NCI-H2227 (cell line): Measurements from ENCODE around the gene PTX4.

Source experiments
- DNase-seq: peaks from one replicate; lab custom pipeline; 2025; ENCODE audit not compliant: unreplicated experiment; lab: John Stamatoyannopoulos, UW

Gene PTX4, protein sequence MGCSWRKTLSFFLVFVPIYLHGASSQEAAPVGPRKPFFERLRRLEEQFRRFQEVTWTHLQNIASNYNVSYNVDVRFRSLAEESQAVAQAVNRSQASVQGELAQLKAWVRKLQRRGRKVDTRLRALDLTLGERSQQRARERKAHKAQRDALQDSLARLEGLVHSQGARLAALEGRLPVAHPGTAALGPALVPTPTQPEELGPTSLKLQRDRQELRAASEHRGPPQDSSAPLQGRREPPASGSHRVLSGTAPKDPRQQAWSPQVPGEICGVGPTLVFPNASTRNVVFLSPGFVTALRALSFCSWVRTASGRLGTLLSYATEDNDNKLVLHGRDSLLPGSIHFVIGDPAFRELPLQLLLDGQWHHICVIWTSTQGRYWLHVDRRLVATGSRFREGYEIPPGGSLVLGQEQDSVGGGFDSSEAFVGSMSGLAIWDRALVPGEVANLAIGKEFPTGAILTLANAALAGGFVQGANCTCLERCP

DNA sequence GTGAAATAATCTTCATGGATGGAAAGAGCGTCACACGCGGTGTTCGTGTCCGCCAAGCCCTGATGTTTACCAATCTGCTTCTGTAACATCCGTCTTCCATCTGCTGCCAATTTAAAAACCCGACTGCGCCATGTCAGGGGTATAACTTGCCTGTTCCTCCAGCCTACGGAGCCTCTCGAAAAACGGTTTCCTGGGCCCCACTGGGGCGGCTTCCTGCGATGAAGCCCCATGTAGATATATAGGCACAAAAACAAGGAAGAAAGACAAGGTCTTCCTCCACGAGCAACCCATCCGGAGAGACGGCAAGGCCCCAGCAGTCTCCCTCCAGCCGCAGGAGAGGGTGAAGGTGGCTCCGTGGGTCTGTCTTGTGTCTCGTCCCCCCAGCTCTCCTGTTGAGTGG is at the start of gene PTX4:
PTX4 (minus strand) TSS at position 326 of the 400 bp plus-strand sequence; CDS start at position 291, 35 bp downstream.
- DNase-seq: no peak

DNA sequence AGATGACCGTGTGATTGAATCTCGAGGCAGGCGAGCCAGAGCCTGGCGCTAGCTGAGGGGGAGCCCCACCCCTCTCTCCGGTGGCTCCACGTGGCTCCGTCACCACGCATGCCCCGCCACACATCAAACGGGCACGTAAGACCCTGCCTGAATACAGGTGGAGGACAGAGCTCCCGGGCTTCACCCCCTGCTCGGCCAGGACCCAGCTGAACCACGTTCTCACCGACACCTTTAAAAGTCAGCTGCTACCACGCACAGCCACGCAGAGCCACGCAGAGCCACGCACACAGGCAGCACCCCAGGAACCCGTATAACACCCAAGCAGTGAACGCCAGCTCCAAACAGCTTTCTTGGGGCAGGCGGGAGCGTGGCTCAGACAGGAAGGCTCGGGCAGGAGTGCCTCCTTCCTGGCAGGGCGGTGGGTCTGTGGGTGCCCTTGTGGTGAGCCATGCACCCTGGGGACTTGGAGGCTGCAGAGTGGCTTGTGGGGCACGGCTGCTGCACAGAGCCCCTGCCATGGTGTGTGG is 49.1 kb upstream of the PTX4 start:
- no peak for DNase-seq

DNA sequence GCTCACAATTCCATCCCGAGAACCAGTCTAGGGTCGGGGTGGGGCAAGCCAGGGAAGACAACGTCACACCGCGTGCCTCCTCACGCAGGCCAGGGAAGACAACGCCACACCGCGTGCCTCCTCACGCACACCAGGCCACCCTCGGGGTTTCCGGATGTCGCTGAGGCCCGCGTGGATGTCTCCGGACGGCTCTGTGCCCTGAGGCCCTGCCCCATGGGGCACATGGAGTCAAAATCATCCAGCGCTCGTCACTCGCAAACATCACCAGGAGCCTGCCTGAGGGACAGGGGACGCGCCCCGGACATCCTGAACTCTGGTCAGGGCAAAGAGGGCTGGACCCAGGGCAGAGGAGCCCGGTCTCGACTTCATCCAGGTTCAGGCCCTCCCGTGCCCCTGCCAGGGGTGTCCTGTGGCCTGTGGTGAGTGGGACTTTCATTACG is 48.4 kb upstream of the PTX4 start:
- no peak for DNase-seq

DNA sequence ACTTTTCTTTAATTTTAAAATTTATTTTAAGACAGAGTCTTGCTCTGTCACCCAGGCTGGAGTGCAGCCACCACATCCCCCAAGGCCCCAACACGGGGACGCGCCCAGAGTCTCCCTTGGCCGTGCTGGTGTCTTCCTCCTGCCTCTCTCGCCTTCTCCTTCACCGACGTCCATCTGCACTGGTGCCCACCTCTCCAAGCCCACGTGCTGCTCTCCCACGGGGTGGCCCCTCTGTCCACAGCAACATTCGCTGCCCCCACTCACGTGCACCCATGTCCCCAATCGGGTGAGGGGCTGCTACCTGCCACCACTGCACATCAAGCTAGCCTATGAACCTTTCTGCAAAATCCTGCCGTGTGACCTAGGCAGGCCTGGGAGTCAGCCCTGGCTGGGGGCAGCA is 47.9 kb upstream of the PTX4 start:
- DNase-seq: no peak

DNA sequence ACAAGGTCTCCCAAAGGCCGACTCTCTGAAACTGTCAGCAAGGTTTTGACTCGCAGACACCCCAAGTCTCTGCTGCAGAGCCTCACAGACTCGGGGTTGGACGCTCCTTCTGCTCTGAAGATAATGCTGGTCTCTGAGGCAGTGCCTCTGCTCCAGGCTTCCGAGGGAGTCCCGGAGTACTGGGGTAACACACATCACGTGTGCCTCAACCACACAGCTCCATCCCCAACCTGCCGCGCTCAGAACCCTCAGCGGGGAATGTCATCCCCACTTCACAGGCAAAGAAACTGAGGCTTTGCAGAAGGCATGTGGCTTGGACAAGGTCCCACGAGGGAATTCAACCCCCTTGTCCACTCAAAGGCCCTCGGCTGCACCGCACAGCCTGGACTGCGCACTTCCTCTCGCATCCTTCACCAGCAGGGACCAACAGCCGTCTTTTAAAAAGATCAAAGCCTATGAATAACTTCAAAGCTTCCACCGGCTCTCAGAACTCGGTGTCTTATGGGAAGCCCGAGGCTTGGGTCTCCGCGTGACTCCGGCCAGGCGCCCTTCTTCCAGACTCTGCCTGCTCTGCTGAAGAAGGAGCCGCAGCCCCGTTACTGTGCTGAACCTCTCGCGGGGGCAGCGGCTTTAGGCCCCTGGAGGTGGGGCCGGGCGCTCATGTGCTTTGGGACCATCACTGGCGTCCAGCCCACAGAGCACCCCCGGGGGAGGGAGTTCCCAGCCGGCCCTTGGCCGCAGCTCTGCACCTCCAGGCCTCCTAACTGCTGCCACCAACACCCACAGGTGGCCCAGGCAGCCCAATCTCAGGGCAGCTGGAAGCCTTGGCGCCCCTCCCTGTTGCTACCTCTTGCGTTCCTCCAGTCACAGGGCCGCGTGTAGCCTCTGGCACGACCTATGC is 46.9 kb upstream of the PTX4 start:
- no peak for DNase-seq

DNA sequence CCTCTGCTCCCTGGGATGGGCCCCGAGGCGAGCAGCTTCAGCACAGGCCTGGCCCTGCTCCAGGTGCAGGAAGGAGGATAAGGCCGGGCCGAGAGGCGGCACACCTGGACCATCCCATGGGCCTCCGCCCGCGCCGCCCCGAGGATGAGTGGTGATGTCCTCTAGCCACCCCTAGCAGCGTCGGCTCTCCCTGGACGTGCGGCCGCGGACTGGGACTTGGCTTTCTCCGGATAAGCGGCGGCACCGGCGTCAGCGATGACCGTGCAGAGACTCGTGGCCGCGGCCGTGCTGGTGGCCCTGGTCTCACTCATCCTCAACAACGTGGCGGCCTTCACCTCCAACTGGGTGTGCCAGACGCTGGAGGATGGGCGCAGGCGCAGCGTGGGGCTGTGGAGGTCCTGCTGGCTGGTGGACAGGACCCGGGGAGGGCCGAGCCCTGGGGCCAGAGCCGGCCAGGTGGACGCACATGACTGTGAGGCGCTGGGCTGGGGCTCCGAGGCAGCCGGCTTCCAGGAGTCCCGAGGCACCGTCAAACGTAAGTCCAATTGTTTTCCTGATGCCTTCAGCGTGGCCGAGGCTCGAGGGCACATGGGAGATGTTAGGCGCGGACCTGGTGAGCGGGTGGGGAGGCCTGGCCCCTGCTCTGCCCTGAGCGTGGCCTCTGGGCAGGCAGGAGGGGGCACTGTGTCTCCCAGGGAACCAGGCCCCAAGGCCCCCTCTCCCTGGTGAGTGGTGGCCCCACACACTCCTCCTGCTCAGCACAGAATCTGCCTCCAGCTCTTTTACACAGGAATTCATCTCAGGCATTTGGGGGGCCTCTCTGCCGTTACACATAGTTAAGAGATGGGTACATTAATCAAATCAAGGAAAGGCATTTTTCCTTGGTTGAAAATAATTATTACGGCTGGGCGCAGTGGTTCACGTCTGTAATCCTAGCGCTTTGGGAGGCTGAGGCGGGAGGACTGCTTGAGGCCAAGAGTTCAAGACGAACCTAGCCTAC is 45.6 kb upstream of the PTX4 start:
- no peak for DNase-seq

DNA sequence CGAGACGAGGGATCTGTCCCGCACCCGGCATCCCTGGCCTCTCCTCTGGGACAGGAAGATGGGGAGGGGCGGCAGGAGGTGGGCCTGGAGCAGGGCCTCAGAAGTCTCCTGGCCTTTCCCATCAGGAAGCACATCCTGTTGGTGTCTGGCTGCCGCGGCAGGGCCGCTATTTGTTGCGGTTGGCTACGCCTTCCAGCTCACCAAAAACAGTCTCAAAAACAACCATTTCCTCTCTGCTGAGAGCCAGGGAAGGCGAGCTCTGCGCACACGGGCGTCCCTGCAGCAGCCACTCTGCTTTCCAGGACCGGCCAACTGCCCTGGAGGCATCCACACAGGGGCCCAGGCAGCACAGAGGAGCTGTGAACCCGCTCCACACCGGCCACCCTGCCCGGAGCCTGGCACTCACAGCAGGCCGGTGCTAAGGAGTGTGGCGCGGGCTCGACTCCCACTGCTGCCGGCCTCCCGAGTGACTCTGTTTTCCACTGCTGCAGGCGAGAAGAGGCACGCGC is 44.8 kb upstream of the PTX4 start, which contains the start of gene TMEM204:
TMEM204 (plus strand) TSS at position 224 of the 509 bp plus-strand sequence. CDS start 610 bp downstream, outside the sequence.
- no peak for DNase-seq

DNA sequence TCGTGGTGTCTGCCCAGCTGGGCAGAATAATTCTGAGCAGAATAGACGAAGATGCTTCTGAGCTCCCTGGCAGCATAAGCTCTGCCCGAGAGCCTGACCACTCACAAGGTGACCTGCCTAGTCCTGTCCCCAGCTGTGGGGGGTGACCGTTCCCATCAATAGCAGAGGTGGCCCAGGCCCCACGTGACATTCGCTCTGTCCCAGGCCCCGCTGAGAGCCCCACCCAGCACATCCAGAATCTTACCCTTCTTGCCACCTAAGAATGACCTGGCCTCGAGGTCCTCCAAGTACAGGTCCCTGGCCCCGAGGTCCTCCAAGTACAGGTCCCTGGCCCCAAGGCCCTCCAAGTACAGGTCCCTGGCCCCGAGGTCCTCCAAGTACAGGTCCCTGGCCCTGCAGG is 44.0 kb upstream of the PTX4 start:
- DNase-seq: no peak

DNA sequence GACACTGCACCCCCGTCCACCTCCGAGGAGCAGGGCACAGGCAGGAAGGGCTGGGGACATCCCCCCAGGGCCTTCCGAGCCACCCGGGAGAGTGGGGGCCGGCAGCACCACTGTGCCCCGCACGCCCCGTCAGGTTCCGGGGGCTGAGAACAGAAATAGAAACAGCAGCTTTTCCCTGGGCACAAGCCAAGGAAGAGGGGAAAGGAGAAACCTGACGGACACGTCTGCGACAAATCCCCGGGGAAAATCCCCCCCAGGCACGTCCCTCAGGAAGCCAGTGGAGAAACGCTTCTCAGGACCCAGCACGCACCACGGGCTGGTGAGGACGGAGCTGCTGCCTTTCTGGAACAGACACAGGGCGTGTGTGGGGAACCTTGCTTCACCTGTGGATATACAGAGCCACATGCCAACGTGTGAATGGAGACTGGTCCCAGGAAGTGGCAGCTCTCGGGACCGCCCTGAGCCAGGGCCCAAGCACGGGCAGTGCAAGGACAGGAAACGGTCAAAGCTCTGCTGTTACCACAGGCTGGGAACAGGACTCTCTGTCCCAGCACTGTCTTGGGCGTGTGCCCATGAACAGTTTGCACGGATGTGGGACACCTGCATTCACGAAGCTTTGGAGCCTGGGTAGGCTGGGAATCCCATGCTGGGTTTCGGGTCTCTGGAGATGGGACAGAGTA is 43.5 kb upstream of the PTX4 start:
- no peak for DNase-seq

DNA sequence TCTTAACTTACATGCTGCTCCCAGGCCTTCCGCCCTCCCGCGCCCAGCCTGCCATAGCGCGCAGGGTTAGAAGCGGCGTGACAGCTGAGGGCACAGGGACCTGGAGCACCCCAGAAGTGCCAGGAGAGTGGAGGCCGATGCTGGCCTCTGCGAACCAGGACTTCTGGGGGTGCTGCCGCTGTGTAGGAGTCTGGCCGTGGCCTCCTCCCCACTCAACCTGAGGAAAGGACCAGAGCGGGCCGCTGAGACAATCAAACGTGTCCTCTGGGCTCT is 42.8 kb upstream of the PTX4 start:
- DNase-seq: no peak

DNA sequence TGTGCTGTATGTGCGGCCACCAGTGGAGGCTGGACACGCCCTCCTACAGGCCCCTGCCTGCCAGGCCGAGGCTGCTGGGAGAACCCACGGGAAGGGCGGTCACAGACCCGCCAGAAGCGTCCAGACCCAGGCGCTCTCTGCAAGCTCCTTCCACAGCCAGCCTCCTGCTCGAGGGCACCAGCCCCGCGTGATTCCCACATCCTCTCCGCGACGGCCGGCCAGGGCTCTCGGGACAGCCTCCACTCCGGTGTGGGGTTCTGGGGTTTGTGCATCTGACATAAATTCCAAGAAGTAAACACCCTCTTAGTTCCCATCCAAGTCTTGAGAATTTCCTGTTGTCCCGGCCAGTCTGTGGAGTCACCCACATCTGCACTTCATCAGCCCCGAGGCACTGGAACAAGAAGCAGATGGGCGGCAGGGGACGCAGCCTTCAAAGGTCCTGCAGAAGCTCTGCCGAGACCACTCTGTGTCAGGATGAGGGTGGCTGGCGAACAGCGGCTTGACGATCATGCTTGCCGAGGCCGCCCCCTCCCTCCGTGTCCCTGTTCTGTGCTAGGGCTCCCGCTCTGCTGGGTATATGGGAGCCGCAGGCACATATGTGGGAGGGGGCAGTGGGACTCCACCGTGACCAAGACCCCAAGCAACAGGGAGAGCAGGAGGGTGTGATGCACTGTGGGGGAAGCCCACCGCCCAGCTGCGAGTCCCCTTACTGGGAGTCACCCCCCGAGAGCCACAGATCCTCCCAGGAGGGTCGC is 42.3 kb upstream of the PTX4 start:
- no peak for DNase-seq

DNA sequence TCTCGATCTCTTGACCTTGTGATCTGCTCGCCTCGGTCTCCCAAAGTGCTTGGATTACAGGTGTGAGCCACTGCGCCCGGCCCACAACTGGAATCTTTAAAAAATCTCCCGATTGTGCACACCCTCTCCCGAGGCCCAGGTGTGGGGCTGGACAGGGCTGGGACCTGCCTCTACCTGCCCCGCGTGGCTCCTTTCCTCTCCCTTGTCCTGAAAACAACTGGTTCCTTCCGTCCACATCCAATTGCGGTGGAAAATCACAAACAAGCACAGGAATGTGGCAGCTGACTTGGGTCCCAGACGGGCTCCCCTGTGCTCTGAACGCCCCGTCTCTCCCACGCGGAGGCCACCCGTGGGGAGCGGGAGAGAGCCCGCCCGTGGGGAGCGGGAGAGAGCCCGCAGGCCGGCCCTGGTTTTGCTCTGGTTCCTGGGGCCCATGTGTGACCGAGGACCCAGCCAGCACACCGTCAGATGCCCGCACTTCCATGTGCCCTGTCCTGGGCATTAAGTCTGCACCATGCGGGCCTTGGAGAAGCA is 41.7 kb upstream of the PTX4 start:
- DNase-seq: no peak

DNA sequence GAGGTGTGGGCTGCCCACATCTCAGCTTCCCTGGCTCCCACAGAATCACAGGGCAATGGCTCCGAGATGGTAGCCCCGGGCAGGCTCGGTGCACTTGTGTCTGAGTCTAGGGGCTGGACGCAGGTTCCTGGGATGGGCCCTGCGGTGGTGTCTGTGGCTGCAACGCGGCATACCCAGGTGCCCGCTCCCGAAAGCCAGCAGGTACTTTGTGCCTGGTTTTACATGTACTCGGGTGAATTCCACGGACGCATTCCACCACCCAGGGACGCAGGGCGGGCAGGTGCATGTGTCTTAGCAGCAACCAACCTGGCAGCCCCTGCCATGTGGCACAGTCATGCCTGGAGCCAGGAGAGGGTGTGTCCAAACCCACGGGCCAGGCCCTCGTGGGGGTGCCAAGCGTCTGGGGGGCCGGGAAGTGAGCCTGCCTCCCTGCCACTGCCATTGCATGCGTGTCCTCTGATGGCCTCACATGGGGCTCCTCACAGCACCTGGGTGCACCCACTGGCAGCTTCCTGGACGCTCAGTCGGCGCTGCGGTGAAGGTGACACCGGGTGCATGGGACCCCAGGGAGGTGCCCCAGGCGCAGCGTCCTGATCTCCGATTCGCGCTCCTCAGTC is 40.3 kb upstream of the PTX4 start:
- no peak for DNase-seq

DNA sequence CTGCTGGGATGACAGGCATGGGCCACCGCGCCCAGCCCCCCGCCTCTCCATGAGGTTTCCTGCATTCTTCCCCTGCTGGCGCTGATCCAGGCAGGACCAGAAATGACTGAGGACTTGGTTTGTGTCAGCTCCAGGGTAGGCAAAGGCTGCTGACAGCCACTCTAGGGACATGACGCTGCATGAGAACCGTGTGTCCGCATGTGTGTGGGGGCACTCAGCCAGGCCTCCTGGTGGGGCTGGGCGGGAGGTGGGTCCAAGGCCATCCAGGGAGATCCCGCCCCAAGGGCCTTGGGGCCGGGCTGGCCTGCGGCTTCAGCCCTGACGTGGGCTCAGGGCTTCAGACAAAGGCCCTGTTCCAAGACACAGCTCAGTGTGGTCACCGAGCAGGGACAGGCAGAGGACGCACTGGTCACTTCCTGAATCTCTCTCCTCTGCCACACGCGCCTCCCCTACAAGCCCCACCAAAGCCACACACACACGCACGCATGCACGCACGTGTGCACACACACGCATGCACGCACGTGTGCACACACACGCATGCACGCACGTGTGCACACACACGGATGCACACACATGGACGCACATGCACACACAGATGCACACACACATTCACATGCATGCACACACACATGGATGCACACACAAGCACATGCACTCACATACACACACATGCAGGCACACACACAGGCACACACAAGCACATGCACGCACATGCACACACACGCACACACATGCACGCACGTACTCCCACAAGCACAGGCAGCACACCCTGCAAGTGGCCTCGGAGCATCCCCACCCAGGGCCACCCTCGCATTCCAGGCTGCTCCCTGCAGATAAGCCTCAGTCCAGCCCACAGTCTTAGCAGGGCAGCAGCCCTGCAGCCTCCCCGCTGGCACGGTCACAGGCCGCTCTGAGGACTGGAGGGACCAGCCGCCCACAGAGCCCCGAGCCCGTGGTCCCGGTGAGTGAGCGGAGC is 39.4 kb upstream of the PTX4 start:
- no peak for DNase-seq

DNA sequence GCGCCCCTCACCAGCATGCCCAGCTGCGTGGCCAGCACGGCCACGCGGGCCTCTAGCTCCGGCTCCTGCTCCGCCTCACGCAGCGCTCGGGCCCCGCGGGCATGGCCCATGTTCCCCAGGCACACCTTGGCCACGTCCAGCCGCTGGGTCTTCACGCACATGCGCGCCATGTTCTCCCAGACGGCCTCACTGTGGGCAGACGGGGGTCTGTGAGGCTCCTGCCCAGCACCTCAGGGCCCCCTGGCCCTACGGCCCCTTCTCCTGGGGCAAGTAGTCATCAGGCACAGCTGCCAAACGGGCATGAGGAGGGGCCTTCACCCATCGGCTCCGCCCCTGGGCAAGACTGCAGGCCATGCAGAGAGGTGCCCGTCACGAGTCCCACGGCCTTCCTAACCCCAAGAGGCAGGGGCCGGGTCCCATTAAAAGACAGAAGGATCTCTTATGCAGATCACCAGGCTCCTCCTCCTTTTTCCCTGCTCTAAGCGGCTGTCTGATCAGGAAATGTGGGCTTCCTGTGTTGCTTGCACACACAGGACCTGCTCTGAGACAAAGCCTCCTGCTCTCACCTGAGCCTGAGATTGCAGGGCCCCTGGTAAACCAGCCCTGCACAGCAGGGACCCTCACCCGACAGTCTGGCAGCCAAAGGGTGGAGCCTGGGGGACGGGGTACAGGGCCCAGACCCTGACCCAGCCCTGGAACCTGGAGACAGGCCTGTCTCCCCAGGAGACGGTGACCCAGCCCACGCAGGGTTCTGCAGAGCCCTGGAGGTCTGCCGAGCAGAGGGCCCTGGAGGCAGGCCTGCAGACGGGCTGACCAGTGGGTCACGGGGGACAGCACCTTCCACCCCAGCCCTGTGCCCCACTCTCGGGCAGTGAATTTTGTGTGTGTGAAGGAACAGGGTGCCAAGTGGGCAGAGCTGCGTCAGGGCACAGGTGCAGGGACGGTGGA is 38.1 kb upstream of the PTX4 start:
- DNase-seq: no peak
